PC-3 (cell line): ENCODE results near the gene GOLGA7B. TPM values are rescaled to one million over a fixed set of nuclear protein-coding genes. Genes with fewer than 3 reads are reported as not detected.
"Not testable (repeated sequence)": the region's sequence is repeated elsewhere in the genome, so short reads cannot be mapped to it uniquely, and the experiment has no call there.

Source experiments
- ATAC-seq: fragments of 200-7000 bp; cut with Tn5 transposase; 2 replicates; pipeline ENCODE4 v1.9.1; 2020; ENCODE audit warnings: mild to moderate bottlenecking, moderate library complexity
- BruUV-seq: library from RNA; stranded (reverse); fragments of 400-500 nt; replicated peaks from 2 replicates; lab custom pipeline; 2021; lab: Mats Ljungman, UMichigan
- CTCF ChIA-PET: fragments of 300-600 bp; sonication (Branson Sonifier 250); formaldehyde crosslinking; loops from one replicate; lab custom pipeline; 2022; ENCODE audit warnings: antibody characterized with exemption; lab: Charles Lee
- POLR2A ChIA-PET: fragments of 300-600 bp; sonication (Branson Sonifier 250); formaldehyde crosslinking; loops from one replicate; lab custom pipeline; 2022; ENCODE audit warnings: antibody characterized with exemption; ENCODE audit not compliant: unreplicated experiment; lab: Charles Lee
- DNase-seq: peaks from one replicate; pipeline ENCODE4 v3.0.0-alpha.2; 2015
- H2AFZ ChIP-seq: fragments of 300-600 bp; sonication (generic); 2 replicates; pipeline ENCODE4 v1.6.0; 2016; ENCODE audit warnings: antibody characterized with exemption, low read length
- H3F3A ChIP-seq: fragments of 300-600 bp; sonication (generic); one replicate; pipeline ENCODE4 v1.6.0; 2017; ENCODE audit warnings: antibody characterized with exemption, low read length, control low read depth, mild to moderate bottlenecking; ENCODE audit not compliant: unreplicated experiment
- H3K27ac ChIP-seq: fragments of 300-600 bp; sonication (generic); 2 replicates; pipeline ENCODE4 v1.5.1; 2016; ENCODE audit warnings: mild to moderate bottlenecking, low read length
- H3K27me3 ChIP-seq: fragments of 300-600 bp; sonication (generic); 2 replicates; pipeline ENCODE4 v1.6.1; 2016; ENCODE audit warnings: low read length, mixed read lengths
- H3K36me3 ChIP-seq: fragments of 300-600 bp; sonication (generic); 2 replicates; pipeline ENCODE4 v1.6.1; 2016; ENCODE audit warnings: low read depth, mixed run types, low read length, mixed read lengths
- H3K4me1 ChIP-seq: fragments of 300-600 bp; sonication (generic); 2 replicates; pipeline ENCODE4 v1.5.1; 2016; ENCODE audit warnings: low read length; ENCODE audit not compliant: insufficient read depth
- H3K4me2 ChIP-seq: fragments of 300-600 bp; sonication (generic); 2 replicates; pipeline ENCODE4 v1.6.0; 2016; ENCODE audit warnings: low read length
- H3K4me3 ChIP-seq: fragments of 300-600 bp; sonication (generic); 2 replicates; pipeline ENCODE4 v1.5.1; 2016; ENCODE audit warnings: mild to moderate bottlenecking, low read length, mixed read lengths
- H3K79me2 ChIP-seq: fragments of 300-600 bp; sonication (generic); 2 replicates; pipeline ENCODE4 v1.6.1; 2017; ENCODE audit warnings: low read length, mixed read lengths
- H3K9ac ChIP-seq: fragments of 300-600 bp; sonication (generic); 2 replicates; pipeline ENCODE4 v1.6.0; 2016; ENCODE audit warnings: mild to moderate bottlenecking, low read length
- H3K9me2 ChIP-seq: fragments of 300-600 bp; sonication (generic); replicated peaks from 2 replicates; pipeline ENCODE4 v1.6.1; 2016; ENCODE audit warnings: mixed run types, low read length, mixed read lengths
- H3K9me3 ChIP-seq: fragments of 300-600 bp; sonication (generic); 2 replicates; pipeline ENCODE4 v1.6.1; 2016; ENCODE audit warnings: low read length, mixed read lengths
- H4K20me1 ChIP-seq: fragments of 300-600 bp; sonication (generic); 2 replicates; pipeline ENCODE4 v1.6.1; 2016; ENCODE audit warnings: low read length, mixed read lengths
- EZH2 ChIP-seq: fragments of 300-600 bp; sonication (generic); IDR thresholded peaks from one replicate; pipeline ENCODE4 v1.6.1; 2017; ENCODE audit warnings: antibody characterized with exemption, mild to moderate bottlenecking, low read length; ENCODE audit not compliant: unreplicated experiment
- EZH2phosphoT487 ChIP-seq: fragments of 300-600 bp; sonication (generic); IDR thresholded peaks from 2 replicates; pipeline ENCODE4 v1.6.1; 2018; ENCODE audit warnings: mild to moderate bottlenecking, antibody characterized with exemption, low read length, borderline replicate concordance
- intact Hi-C: fragments of 100-400 bp; cut with micrococcal nuclease; formaldehyde crosslinking; loops from 2 replicates; pipeline ENCODE4 v1.9.0; 2023
- total RNA-seq: library from RNA; depleted of rRNA; stranded (reverse); fragments of >200 nt; gene quantifications from 2 replicates; pipeline ENCODE4 v1.2.3, GENCODE V29; 2014
- TF ChIP-seq, protein P1 (sequence below): fragments of 300-600 bp; sonication (generic); conservative IDR thresholded peaks from 2 replicates; pipeline ENCODE4 v1.5.1; 2017; ENCODE audit warnings: antibody characterized with exemption, low read depth, mild to moderate bottlenecking, low read length

Gene GOLGA7B
- total RNA-seq, 1 experiment from 2014 or later, result 0.26 TPM

DNA sequence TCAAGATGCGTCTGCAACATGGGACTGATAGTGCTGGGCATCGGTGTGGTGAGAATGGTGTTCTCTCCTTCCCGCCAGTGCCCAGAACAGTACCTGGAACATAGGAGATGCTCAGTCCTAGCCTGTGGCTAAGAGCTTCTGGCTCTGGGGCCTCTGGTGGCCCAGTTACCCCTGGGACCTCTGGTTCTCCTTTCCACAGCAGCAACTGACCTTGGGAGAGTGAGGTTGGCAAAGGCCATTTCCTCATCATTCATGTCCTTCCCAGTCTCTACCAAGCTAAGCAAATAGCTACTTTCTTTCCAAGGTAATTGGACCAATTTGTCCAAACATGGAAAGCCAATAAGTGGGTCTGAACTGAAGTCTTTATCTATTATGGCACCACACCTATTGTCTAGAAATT, 11.6 kb upstream of the GOLGA7B start:
- DNase-seq (no peak), ATAC-seq (no peak)
- Histone ChIP-seq H3K9me3 (no peaks in the 10 kb centered on the region), H3K27me3 (no peaks in the 10 kb centered on the region), H3K27ac (no peak overlapping the region), H3K4me1 (peaks cover 19% of the 10 kb centered on the region), H3K79me2 (no peaks in the 10 kb centered on the region), H3K9me2 (no peaks in the 10 kb centered on the region), H3F3A (no peaks in the 10 kb centered on the region), H3K4me3 (no peak overlapping the region), H3K4me2 (no peak overlapping the region), H3K9ac (no peak overlapping the region), H2AFZ (no peak overlapping the region), H4K20me1 (no peaks in the 10 kb centered on the region), H3K36me3 (no peaks in the 10 kb centered on the region)
- intact Hi-C loops, result no loop called here
- ChIA-PET CTCF (no interaction called here), POLR2A (no interaction called here)
- BruUV-seq, result no TSS peak
- no peak for TF ChIP-seq EZH2phosphoT487
- TF ChIP-seq EZH2, result no peak
- TF ChIP-seq, protein P1, sequence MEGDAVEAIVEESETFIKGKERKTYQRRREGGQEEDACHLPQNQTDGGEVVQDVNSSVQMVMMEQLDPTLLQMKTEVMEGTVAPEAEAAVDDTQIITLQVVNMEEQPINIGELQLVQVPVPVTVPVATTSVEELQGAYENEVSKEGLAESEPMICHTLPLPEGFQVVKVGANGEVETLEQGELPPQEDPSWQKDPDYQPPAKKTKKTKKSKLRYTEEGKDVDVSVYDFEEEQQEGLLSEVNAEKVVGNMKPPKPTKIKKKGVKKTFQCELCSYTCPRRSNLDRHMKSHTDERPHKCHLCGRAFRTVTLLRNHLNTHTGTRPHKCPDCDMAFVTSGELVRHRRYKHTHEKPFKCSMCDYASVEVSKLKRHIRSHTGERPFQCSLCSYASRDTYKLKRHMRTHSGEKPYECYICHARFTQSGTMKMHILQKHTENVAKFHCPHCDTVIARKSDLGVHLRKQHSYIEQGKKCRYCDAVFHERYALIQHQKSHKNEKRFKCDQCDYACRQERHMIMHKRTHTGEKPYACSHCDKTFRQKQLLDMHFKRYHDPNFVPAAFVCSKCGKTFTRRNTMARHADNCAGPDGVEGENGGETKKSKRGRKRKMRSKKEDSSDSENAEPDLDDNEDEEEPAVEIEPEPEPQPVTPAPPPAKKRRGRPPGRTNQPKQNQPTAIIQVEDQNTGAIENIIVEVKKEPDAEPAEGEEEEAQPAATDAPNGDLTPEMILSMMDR, result no peak

DNA sequence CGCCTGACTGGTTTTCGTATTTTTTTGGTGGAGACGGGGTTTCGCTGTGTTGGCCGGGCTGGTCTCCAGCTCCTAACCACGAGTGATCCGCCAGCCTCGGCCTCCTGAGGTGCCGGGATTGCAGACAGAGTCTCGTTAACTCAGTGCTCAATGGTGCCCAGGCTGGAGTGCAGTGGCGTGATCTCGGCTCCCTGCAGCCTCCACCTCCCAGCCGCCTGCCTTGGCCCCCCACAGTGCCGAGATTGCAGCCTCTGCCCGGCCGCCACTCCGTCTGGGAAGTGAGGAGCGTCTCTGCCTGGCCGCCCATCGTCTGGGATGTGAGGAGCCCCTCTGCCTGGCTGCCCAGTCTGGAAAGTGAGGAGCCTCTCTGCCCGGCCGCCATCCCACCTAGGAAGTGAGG, 8.5 kb upstream of the GOLGA7B start:
- ATAC-seq, H4K20me1 ChIP-seq, BruUV-seq, CTCF ChIA-PET, H2AFZ ChIP-seq, H3K9ac ChIP-seq, POLR2A ChIA-PET, H3K9me2 ChIP-seq, H3K4me3 ChIP-seq, H3K27me3 ChIP-seq, H3K36me3 ChIP-seq, H3K79me2 ChIP-seq, intact Hi-C loops, DNase-seq, H3K4me2 ChIP-seq, H3F3A ChIP-seq, H3K27ac ChIP-seq, H3K9me3 ChIP-seq: not testable (repeated sequence)
- peaks cover 19% of the 10 kb centered on the region for H3K4me1 ChIP-seq

DNA sequence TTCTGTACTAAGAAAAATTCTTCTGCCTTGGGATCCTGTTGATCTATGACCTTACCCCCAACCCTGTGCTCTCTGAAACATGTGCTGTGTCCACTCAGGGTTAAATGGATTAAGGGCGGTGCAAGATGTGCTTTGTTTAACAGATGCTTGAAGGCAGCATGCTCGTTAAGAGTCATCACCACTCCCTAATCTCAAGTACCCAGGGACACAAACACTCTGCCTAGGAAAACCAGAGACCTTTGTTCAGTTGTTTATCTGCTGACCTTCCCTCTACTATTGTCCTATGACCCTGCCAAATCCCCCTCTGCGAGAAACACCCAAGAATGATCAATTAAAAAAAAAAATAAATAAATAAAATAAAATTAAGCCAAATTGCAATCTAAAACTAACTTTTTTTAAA, 7.5 kb upstream of the GOLGA7B start:
- H4K20me1 ChIP-seq, H3K9ac ChIP-seq, H3K36me3 ChIP-seq, H3K27ac ChIP-seq, H3K27me3 ChIP-seq, CTCF ChIA-PET, H3K9me2 ChIP-seq, BruUV-seq, H2AFZ ChIP-seq, ATAC-seq, H3K4me2 ChIP-seq, DNase-seq, H3K9me3 ChIP-seq, H3K79me2 ChIP-seq, intact Hi-C loops, H3K4me3 ChIP-seq, H3F3A ChIP-seq, POLR2A ChIA-PET: not testable (repeated sequence)
- peaks cover 19% of the 10 kb centered on the region for H3K4me1 ChIP-seq
